Endothelial cell of umbilical vein (primary cell): ENCODE measurements around the gene NCK2.

Source experiments
- POLR2AphosphoS5 ChIP-seq: IDR thresholded peaks from 2 replicates; pipeline ENCODE4 v1.6.1; 2012; ENCODE audit warnings: low read depth, mild to moderate bottlenecking, control low read depth, low read length, moderate library complexity; ENCODE audit not compliant: insufficient read depth
- TF ChIP-seq, protein P1 (sequence below), 2 donors: IDR thresholded peaks; 1 replicate in 1 of 2; 2 replicates in 1 of 2; pipeline ENCODE4 v1.5.1; 2011; ENCODE audit warnings: low read length in 2 of 2, mild to moderate bottlenecking in 2 of 2, moderate library complexity in 2 of 2, control low read depth in 1 of 2, inconsistent platforms in 1 of 2, low read depth in 1 of 2; ENCODE audit not compliant: insufficient read depth in 1 of 2; ENCODE audit errors: extremely low read depth in 1 of 2

DNA sequence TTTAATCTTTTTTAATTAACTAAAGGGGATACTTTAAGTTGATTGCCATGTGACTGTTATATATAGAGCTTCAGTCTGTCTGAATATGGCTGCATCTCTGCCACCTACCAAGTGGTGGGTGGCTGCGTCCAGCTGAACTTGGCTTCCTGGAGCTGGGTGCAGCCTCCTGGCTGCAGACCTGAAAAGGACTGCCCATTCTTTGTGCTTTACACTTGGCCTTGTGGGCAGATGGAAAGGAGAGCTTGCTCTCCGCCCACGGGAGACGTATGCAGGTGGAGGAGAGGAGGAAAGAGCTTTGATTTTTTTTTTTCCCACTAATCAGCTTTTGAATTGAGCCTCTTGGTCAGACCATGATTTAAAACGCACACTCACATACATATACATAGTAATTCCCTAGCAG is 34.7 kb downstream of the NCK2 start:
- no peak for TF ChIP-seq POLR2AphosphoS5
- TF ChIP-seq, protein P1, sequence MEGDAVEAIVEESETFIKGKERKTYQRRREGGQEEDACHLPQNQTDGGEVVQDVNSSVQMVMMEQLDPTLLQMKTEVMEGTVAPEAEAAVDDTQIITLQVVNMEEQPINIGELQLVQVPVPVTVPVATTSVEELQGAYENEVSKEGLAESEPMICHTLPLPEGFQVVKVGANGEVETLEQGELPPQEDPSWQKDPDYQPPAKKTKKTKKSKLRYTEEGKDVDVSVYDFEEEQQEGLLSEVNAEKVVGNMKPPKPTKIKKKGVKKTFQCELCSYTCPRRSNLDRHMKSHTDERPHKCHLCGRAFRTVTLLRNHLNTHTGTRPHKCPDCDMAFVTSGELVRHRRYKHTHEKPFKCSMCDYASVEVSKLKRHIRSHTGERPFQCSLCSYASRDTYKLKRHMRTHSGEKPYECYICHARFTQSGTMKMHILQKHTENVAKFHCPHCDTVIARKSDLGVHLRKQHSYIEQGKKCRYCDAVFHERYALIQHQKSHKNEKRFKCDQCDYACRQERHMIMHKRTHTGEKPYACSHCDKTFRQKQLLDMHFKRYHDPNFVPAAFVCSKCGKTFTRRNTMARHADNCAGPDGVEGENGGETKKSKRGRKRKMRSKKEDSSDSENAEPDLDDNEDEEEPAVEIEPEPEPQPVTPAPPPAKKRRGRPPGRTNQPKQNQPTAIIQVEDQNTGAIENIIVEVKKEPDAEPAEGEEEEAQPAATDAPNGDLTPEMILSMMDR (IDR thresholded peaks at IDR 0.05; ENCODE audit: extremely low read depth in 1 of 2, insufficient read depth in 1 of 2, low read depth in 1 of 2, low read length in 2 of 2), result no peak
